GM18511 (cell line): ENCODE measurements around the gene KRT5.

Source experiments
- ATAC-seq: cut with Tn5 transposase; IDR thresholded peaks from one replicate; pipeline ENCODE4 v1.9.1; 2021; ENCODE audit warnings: mild to moderate bottlenecking, moderate library complexity; ENCODE audit not compliant: unreplicated experiment

KRT5 gene

GRCh38 chr12:52519826-52520662, at the start of gene KRT5:
TSS of gene KRT5 (minus strand) at chr12:52520394. CDS start at chr12:52520296, 98 bp downstream.
- no peak for ATAC-seq

- ATAC-seq = no peak
Observed at GRCh38 chr12:52568111-52568510, 47.9 kb upstream of the KRT5 start.

GRCh38 chr12:52566847-52567291, 46.7 kb upstream of the KRT5 start:
- no peak for ATAC-seq

DNA sequence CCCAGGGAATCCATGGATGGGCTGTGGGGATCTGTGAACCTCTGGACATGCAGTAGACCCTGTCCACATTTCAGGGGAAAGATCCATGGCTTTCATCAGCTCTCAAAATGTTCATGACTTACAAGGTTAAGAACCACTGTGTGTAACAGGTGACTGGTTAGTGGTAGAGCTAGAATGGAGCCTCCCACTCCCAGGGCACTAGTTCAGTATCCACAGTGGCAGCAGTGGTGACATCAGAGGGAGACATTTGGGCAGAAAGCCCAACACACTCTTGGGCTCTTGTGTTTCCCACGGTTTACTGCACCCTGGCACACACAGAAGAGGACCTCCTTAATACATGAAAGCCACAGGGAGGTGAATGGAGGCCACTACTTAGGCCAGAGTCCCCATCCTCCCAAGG, 44.4 kb upstream of the KRT5 start:
- no peak for ATAC-seq

GRCh38 chr12:52561880-52562449, 41.8 kb upstream of the KRT5 start:
- no peak for ATAC-seq

DNA sequence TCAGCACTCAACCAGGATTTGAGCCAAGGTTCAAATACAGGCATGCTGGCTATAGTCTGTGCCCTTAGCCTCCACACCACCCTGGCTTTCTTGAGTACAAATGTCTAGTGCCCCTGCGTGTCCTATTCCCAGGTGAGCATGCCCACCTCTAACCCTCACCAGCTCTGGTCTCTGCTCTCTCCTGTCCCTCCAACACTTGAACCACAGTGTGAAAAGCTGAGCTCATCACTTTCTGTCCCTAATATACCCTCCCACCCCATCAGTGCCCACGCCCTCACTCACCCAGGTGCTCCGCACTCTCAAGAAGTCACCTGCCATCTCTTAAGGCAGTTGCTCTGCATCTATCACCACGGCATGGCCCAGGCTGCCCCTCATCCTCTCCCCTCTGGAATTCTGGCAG, 39.8 kb upstream of the KRT5 start:
- ATAC-seq = no peak

DNA sequence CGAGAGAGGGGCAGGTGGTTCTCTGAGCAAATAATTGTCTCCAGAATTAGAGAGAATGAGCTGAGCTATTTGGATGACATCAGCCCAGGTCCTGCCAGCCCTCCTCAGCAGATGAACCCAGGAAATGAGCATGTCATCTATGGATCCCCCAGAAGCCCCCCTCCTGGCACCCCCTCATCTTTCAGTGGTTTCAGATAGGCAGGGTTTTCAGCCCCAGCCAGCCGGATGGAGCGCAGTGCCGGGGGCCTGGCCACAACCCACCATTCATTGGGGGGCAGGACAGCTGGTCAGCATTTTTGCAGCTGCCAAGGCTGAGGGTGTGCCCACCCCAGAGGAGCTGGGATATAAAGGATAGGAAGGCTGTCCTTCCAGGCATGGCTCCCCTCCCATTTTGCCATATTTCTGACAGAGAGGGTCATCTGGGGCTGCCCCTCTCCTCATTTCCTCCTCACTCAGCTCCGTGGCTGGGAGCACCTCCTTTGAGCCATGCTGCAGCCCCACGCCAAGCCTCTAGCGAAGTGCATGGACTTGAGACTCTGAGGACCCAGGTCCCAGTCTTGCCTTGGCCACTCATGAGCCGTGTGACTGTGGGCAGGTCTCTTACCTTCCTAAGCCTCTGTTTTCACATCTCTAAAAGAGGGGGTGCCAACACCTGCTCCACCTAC, 38.7 kb upstream of the KRT5 start:
- no peak for ATAC-seq

GRCh38 chr12:52557476-52557875, 37.3 kb upstream of the KRT5 start:
- no peak for ATAC-seq

GRCh38 chr12:52555577-52555976, 35.4 kb upstream of the KRT5 start:
- ATAC-seq = no peak

DNA sequence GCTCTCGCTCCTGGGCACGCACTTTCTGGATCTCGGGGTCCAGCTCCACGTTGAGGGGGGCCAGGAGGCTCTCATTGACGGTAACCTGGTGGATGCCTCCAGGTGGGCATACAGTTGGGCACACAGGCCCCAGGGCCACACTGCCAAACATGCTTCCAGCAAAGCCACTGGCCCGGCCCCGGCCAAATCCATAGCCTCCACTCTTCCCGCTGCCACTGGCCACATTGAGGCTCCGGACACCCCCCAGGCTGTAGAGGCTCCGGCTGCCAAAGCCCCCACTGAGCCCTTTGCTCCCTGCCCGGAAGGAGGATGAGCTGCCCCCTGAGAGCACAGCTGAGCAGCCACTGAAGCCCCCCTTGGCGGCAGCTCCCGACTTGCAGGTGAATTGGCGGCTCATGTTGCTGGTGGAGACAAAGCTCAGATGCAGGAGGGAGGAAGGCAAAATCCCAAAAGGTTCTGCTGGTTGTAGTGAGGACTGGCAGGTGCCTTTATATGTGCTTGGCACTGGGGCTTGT, 32.5 kb upstream of the KRT5 start, which contains the start of gene KRT71:
Gene KRT71, minus strand, starts transcription at position 465 of the 515 bp plus-strand sequence. Its CDS starts 68 bp downstream, at position 397.
- ATAC-seq = no peak

- ATAC-seq = no peak
Observed at GRCh38 chr12:52552055-52552454, 31.9 kb upstream of the KRT5 start.

DNA sequence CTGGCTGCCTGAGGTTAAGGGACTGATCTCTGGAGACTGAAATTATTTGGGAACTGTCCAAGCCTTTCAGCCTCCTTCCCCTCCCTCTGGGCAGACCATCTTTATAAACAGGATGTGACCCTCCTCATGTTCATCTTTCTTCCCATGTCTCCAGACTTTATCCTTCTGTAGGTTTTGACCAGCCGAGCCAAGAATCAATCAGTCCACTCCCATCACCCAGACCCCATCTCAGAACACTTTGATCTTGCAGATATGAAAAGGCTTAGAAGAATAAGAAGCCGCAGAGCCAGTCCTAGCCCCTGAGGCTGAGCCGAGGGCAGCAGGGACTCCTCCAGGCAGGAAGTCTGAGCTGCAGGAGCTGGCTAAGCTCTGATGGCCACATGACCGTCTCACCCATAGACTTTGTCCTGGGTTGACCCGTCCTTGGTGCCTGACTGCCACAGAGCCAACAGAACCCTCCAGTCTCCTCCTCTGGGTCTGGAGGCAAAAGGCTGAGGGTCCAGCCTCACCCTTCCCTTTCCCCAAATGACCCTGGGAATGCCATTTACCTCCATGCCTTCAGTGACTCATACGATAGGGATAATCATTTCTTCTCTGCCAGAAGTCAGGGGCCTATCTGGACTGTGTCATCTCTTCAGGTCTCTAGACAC, 31.1 kb upstream of the KRT5 start:
- ATAC-seq = no peak

DNA sequence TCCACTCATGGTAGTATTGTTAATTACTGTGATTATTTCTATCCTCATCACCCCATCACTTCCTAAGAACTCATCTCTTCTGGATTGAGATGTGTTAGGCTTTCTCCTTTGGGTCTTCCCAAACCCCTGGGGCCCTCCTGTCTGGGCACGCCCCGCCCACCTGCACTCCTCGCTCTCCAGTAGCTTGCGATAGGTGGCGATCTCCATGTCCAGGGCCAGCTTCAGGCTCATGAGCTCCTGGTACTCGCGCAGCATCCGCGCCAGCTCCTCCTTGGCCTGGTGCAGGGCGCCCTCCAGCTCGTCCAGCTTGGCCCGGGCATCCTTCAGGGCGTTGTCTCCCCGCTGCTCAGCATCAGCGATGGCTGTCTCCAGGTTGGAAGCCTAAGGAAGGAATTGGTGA, 25.9 kb upstream of the KRT5 start:
- ATAC-seq = no peak

- no peak for ATAC-seq
Observed at GRCh38 chr12:52543985-52544883, 24.0 kb upstream of the KRT5 start.

DNA sequence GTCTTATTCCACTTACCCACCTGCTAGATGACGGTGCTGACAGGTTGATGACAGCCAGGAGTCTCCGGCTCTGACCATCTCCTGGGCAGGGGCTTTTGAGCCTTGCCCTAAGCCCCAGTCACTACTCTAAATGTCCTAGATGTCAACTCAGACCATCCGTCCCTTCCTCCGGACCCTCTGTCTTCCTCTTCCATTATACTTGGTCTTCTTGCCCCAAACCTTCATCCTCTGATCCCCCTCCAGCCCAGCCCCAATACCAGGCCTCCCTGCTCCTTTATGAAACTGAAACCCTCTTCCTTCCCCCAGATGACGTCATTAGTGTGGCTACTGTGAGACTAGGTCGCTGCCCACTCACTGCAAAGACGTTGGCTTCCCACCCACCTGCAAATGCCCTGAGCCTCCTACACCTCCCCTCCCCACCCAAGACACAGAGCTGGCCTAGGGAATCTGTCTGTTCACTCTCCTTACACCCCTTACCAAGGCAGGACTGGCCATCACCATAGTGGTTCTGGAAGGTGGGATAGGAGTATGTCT, 22.7 kb upstream of the KRT5 start:
- ATAC-seq = no peak

- ATAC-seq = no peak
Observed at GRCh38 chr12:52542157-52542556, 22.0 kb upstream of the KRT5 start.

- ATAC-seq = no peak
Observed at GRCh38 chr12:52541709-52542108, 21.5 kb upstream of the KRT5 start.

DNA sequence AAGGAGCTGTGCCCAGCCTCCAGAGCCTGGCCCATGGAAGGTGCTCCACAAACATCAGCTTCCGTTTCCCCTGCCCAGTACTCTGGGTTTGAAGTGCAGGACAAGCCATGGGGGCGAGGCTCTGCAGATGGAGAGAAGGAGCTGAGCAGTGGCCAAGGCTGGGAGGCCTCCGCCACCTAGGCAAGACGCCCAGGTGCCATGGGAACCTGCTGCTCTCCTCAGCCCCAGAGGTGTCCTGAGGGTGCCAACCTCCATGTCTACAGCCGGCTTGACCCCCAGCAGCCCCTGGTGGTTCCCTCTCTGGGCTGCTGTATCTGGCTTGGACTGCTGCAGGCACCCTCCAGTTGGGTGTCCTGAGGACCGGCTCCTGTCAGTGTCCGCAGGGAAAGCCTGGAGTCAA, 20.3 kb upstream of the KRT5 start:
- ATAC-seq = no peak

GRCh38 chr12:52539821-52540173, 19.6 kb upstream of the KRT5 start:
- no peak for ATAC-seq
